ENCODE data around the gene UBXN2A. TPM values are rescaled to one million over a fixed set of nuclear protein-coding genes. Genes with fewer than 3 reads are reported as not detected.

UBXN2A gene
- total RNA-seq, 1 experiment from 2014 or later, result 15.1 TPM

DNA sequence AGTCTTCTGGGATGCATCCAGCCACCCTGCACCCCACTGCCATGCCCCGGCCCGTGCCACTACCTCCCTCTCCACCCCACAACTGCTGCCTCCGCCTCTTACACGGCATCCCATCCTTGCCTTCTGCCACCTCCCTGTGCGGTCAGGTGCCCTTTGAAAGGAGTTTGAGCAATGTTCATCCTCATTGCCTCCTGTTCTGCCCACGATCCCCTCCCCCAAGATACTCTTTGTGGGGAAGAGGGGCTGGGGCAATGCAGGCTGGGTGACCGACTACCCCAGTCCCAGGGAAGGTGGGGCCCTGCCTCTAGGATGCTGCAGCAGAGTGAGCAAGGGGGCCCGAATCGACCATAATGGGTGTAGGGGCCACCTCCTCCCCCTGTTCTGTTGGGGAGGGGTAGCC, 78.0 kb downstream of the UBXN2A start:
- no peak overlapping the region for H3K27ac Mint-ChIP-seq (ENCODE audit: unreplicated experiment)
- intact Hi-C loops (cut with micrococcal nuclease; ENCODE audit: unreplicated experiment), result no loop called here
- DNase-seq, result no peak
- CTCF ChIA-PET, result no interaction called here
- no TSS peak for BruUV-seq (replicated peaks)
- no peaks in the 10 kb centered on the region for H3K27me3 Mint-ChIP-seq (ENCODE audit: unreplicated experiment)
- no peaks in the 10 kb centered on the region for H3K36me3 Mint-ChIP-seq (ENCODE audit: insufficient read depth, unreplicated experiment)
- TF ChIP-seq, protein P1, sequence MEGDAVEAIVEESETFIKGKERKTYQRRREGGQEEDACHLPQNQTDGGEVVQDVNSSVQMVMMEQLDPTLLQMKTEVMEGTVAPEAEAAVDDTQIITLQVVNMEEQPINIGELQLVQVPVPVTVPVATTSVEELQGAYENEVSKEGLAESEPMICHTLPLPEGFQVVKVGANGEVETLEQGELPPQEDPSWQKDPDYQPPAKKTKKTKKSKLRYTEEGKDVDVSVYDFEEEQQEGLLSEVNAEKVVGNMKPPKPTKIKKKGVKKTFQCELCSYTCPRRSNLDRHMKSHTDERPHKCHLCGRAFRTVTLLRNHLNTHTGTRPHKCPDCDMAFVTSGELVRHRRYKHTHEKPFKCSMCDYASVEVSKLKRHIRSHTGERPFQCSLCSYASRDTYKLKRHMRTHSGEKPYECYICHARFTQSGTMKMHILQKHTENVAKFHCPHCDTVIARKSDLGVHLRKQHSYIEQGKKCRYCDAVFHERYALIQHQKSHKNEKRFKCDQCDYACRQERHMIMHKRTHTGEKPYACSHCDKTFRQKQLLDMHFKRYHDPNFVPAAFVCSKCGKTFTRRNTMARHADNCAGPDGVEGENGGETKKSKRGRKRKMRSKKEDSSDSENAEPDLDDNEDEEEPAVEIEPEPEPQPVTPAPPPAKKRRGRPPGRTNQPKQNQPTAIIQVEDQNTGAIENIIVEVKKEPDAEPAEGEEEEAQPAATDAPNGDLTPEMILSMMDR (IDR thresholded peaks at IDR 0.05; ENCODE audit: unreplicated experiment), result no peak
- no peaks in the 10 kb centered on the region for H3K9me3 Mint-ChIP-seq (ENCODE audit: low read depth, unreplicated experiment)
- H3K4me1 Mint-ChIP-seq (ENCODE audit: low read depth, unreplicated experiment), result no peaks in the 10 kb centered on the region
- no peak overlapping the region for H3K4me3 Mint-ChIP-seq (ENCODE audit: low read depth, unreplicated experiment)

DNA sequence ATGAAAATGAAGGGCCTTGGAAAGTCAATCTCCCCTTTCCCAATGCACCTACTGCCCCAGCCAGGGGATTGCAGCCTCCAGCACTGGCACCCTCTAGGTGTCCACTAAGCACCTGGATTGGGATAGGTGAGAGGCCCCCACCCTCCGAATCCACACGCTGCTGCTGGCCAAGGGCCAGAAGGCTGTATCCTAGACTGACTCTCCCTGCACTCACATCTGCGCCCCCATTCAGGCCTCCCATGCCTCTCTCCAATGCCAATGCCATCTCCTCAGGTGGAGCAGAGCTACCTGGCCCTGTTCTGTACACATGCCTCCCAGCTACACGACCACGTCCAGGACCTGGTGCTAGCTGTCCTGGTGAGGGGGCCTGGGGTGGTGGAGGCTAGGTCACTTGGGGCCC, 79.5 kb downstream of the UBXN2A start:
- H3K9me3 Mint-ChIP-seq (ENCODE audit: low read depth, unreplicated experiment), result no peaks in the 10 kb centered on the region
- no peaks in the 10 kb centered on the region for H3K4me1 Mint-ChIP-seq (ENCODE audit: low read depth, unreplicated experiment)
- no peaks in the 10 kb centered on the region for H3K36me3 Mint-ChIP-seq (ENCODE audit: insufficient read depth, unreplicated experiment)
- no TSS peak for BruUV-seq (replicated peaks)
- DNase-seq, result no peak
- intact Hi-C loops (cut with micrococcal nuclease; ENCODE audit: unreplicated experiment), result no loop called here
- H3K27ac Mint-ChIP-seq (ENCODE audit: unreplicated experiment), result no peak overlapping the region
- TF ChIP-seq, protein P1 (IDR thresholded peaks at IDR 0.05; ENCODE audit: unreplicated experiment), result no peak
- CTCF ChIA-PET, result no interaction called here
- H3K4me3 Mint-ChIP-seq (ENCODE audit: low read depth, unreplicated experiment), result no peak overlapping the region
- H3K27me3 Mint-ChIP-seq (ENCODE audit: unreplicated experiment), result no peaks in the 10 kb centered on the region

DNA sequence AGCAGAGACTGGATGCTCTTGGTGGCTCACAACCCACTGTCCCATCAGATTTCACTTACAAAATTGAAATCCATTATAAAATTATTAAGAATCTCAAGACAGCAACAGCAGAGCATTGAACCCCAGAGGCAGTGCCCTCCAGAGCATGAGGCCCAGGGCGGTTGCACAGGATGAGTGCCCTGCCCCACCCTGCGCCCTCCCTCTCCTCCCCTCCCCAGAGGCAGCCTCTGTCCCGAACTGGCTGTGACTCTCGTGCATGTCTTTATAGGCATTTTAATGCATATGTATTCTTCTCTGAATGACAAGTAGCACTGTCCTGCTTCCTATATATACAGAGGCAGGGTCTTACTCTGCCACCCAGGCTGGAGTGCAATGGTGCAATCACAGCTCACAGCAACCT, 80.0 kb downstream of the UBXN2A start:
- no peak overlapping the region for H3K27ac Mint-ChIP-seq (ENCODE audit: unreplicated experiment)
- CTCF ChIA-PET, result interaction anchor here (0.7 kb wide), 1 partner anchor 427 kb away, joined by 6 read pairs; no protein-coding TSS in a partner anchor
- no peaks in the 10 kb centered on the region for H3K27me3 Mint-ChIP-seq (ENCODE audit: unreplicated experiment)
- no peaks in the 10 kb centered on the region for H3K9me3 Mint-ChIP-seq (ENCODE audit: low read depth, unreplicated experiment)
- BruUV-seq (replicated peaks), result no TSS peak
- intact Hi-C loops (cut with micrococcal nuclease; ENCODE audit: unreplicated experiment), result no loop called here
- H3K4me1 Mint-ChIP-seq (ENCODE audit: low read depth, unreplicated experiment), result no peaks in the 10 kb centered on the region
- DNase-seq, result no peak
- H3K36me3 Mint-ChIP-seq (ENCODE audit: insufficient read depth, unreplicated experiment), result no peaks in the 10 kb centered on the region
- no peak overlapping the region for H3K4me3 Mint-ChIP-seq (ENCODE audit: low read depth, unreplicated experiment)
- TF ChIP-seq, protein P1 (IDR thresholded peaks at IDR 0.05; ENCODE audit: unreplicated experiment), result no peak

DNA sequence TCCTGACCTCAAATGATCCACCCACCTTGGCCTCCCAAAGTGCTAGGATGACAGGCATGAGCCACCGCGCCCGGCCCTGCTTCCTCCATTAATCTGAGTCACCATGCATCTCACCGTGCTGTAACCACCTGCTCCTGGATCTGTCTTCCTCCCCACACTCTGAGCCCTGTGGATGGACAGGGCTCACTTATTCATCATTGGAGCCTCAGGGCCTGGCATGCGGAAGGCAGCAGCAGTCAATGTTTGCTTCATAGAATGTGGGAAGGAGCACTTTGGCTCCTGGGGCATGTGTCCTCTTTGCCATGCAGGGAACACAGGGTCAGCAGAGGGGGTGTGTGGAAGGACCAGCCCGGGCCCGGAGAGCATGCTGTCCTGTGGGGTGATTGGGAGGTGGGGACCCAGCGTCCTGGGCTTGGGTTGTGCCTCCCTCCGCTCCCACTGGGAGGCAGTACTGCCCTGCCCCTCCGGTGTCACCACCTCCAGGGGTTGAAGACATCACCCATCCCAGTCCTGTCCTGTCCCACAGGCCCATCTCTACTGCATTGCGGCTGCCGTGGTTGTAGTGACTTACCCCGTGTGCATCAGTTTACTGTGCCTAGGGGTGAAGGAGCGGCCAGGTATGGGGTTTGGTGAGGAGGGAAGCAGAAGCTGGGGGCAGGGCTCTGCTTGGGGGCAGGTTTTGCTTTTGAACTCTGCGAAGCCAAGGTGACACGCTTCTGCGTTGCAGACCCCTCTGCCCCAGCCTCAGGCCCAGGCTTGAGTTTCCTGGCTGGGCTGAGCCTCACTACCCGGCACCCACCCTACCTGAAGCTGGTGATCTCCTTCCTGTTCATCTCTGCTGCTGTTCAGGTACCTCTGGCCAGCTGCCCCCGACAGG, 81.1 kb downstream of the UBXN2A start:
- no TSS peak for BruUV-seq (replicated peaks)
- TF ChIP-seq, protein P1 (IDR thresholded peaks at IDR 0.05; ENCODE audit: unreplicated experiment), result no peak
- Mint-ChIP-seq H3K36me3 (ENCODE audit: insufficient read depth, unreplicated experiment) (no peaks in the 10 kb centered on the region), H3K9me3 (ENCODE audit: low read depth, unreplicated experiment) (no peaks in the 10 kb centered on the region), H3K4me1 (ENCODE audit: low read depth, unreplicated experiment) (no peaks in the 10 kb centered on the region), H3K4me3 (ENCODE audit: low read depth, unreplicated experiment) (no peak overlapping the region), H3K27me3 (ENCODE audit: unreplicated experiment) (no peaks in the 10 kb centered on the region), H3K27ac (ENCODE audit: unreplicated experiment) (no peak overlapping the region)
- DNase-seq, result peak; percentile 35
- intact Hi-C loops (cut with micrococcal nuclease; ENCODE audit: unreplicated experiment), result no loop called here
- CTCF ChIA-PET, result no interaction called here

Data from Calu3 (cell line).